GM21825 (cell line): ENCODE data around the gene IFNG.
A peak's percentile ranks its signal among the peaks of the same experiment; 100 is the strongest.
"Not testable (repeated sequence)": the region's sequence is repeated elsewhere in the genome, so short reads cannot be mapped to it uniquely, and the experiment has no call there.

ENCODE experiments used
- ATAC-seq: cut with Tn5 transposase; IDR thresholded peaks from one replicate; pipeline ENCODE4 v1.9.1; 2021; ENCODE audit warnings: mild to moderate bottlenecking, moderate library complexity; ENCODE audit not compliant: unreplicated experiment

Gene IFNG

DNA sequence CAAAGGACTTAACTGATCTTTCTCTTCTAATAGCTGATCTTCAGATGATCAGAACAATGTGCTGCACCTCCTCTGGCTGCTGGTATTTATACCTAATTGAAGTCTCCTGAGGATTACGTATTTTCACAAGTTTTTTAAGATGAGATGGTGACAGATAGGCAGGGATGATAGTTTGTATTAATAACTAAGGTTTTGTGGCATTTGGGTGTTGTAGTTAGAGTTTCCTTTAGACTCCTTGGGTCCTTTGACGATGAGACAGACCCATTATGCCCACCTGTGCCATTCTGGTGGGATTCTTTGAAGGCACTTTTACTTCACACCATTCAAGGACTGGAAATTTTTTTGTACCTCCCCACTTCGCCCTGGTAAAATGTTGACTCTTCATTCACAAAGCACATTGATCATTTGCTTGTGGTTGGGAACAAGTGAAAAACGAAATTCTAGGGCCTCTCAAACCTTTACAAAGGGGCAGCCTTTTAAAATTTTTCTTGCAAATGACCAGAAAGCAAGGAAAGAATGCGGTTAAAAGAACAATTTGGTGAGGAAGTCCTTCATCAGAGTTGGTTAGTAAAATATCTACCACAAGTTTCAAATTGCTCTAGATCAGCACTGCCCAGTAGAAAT lies at the start of gene IFNG:
Gene IFNG, minus strand, starts transcription at position 60 of the 624 bp plus-strand sequence. CDS start 125 bp downstream, outside the sequence.
- ATAC-seq, result peak; percentile 39

DNA sequence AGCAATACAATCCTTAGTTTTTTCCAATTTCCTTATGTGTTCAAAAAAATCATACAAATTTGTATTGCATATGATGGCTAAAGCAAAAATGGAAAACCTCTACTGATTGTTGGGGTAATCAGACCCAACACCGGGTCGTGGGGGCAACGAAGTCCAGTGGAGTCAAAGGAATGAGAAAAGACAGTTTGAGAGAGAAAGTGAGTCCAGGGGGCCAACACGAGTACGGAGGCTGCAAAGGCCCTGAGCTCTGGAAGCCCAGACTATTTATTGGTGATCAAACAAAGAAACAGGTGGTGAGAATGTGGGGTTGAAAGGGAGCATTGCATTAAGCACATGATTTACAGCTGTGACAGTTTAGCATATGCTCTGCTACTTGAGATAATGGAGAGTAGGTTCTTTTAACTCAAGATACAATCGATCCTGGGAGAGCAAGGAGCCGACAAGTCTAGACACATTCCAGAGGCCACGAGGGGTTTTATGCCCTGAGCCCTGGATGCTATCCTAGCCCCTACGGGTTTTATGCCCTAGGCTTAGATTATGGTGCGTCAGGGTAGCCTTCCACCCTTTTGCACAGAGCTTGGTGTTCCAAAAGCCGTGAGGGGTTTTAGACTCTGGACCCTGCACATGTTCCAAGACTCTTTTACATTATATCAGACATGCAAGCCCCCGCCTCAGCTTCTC lies 49.6 kb upstream of the IFNG start:
- ATAC-seq, result not testable (repeated sequence)

DNA sequence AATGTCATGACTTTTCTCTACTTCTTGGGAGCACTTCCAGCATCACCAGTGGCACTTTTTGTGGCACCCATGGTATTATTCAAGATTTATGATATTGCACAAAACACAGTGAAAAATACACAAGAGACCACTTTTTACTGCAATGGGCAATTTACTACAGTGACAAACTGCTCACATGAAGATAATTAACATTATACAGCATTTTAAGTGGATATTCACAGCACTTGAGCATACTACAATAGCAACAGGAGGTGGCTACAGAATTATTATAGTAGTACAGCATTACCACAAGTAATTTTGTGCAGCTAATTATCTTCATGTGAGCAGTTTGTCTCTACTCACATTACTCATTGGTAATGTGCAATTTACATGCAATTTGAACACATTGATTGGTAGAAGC lies 47.7 kb upstream of the IFNG start:
- no peak for ATAC-seq

DNA sequence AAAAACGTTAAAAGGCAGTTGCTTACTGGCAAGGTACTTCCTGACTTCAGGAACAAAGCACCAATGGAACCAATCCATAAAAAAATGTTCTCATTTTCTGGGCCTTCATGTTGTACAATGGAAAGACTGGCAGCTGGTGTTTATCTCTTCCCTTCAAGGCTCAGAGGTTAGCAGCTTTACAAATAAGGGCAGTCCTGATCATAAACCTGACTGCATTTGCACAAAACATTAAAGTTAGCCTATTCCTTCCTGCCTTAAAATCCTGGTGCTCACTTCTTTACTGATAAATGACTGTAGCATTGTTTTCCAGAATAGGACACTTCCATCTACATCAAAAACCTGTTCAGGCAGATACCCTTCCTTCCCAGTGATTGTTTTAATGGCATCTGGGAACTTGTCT lies 46.9 kb upstream of the IFNG start:
- ATAC-seq, result no peak

DNA sequence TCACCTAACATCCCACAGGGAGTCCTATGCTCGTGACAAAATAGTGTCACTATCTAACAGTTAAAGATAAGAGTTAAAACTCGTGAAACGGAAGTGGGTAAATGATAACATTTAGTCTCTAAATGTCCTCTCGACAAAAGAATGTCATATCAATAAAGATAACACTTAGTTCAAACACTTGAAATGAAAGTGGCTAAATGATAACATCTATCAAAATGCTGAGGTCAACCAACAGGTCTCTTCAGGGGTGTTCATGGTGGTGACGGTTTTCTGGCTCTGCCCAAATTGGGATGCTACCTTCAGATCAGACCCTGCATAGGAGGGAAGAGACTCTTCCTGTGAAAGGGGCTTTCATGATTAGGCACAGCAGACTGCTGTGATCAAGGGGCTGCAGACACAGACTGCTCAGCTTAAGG lies 43.9 kb upstream of the IFNG start:
- no peak for ATAC-seq

DNA sequence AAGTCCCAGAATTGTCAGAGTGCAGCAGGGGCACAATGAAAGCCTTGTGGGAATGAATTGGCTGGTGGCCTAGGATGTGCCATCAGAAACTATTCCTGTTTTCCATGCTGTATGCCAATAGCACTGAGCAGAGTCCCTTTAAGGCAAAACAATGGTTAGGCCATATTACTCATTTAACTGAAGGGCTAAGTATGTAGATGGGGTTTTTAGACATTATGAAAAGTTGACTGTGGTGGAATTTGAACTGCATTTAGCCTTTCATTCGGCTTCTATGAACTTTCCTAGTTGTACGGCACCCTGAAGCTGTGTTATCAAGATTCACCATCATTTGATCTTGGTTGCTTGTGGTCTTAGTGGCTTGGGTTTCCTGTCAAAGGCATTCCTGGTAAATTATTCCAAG lies 41.3 kb upstream of the IFNG start:
- no peak for ATAC-seq

DNA sequence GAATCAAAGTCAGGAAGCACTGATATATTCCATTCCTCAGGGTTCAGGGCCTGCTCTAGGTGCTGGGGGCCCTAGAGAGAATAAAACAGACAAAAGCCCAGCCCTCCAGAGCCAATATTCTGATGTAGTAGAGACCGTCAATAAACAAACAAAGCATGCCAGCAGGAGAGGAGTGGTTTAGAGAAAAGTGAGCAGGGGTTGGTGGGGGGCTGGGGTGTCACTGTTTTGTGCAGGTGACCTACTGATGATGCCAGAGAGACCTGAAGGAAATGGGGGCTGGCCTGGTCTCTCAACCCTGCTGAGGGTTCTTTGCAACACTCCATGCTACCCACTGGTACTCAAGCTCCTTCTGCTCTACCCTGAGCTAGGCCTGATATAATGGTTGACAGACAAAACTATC lies 39.6 kb upstream of the IFNG start:
- no peak for ATAC-seq

DNA sequence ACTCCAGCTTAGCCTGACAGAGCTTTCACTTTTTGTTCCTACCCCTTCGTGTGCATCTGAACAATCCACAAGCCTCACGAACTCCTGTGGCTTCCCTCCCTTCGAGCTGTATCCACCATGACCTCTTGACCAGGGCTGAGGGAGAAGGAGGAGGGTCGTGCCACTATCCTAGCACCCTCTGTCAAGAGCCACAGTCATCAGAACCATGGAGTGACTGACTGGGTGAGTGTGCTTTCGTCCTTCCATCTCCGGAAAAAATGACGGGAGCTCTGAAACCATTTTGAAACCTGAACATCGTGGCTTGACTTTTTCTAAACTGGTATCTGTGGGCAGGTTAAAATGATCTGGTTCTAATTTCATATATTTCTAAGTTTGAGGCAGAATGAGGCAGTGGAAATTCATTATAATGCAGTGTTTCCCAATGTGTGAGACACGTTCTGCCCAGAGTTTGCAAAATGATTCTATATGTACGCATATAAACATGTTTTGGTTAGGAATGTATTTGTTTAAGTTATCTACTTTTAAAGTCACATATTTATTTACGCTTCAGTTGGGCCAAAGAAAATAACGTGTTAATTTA lies 39.1 kb upstream of the IFNG start:
- ATAC-seq, result no peak

DNA sequence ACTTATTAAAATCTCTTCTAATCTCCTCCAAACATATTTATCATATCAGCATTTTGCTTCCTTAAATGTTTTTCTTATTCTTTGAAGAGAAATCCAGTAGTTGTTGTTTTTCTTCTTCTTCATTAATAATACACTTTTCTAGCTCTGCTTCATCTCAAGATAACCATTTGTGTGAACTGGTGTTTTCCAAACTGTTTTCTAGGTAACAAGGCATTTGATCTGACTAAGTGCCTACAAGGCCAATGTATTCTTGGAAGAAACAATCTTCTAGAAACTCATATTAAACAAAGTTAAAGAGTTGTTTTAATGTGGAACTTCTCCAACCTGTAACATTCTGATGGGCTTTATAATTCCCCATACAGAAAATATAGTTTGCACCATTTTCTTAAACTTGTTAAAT lies 30.8 kb upstream of the IFNG start:
- ATAC-seq, result no peak

DNA sequence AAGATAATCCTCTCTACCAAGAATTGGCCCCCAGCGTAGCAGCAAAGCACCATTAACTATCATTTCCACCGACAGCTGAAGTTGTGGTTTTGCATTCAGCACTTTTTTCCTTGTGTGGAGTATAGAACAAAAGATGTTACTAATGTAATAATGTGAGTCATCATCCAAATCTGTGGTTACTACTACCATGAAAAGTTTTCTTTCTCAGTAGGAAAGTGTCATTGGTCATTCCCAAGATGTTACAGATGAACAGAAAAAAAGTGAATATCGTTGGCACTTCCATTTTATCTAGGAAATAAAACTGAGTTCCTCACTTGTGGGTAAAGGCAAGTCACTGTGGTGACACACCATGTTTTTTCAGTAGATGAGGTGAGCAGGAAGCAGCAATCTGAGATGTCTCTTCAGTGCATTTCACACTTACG lies 30.3 kb upstream of the IFNG start:
- no peak for ATAC-seq

DNA sequence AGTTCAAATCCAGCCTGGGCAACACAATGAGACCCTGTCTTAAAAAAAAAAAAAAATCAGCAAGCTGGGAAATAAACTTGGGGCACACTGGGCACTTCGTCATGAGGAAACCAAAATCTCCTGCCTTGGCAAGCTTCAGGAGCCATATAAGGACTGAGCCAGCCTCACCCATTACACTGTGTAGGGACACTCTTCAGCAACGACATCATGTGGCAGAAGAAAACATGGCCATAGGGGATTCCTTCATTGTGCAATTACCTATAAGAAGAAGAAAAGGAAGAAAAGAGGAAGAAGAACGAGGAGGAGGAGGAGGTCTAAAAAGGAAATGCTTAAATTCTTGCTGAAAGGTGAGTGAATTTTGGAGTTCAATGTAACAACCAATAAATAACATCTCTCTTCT lies 26.1 kb upstream of the IFNG start:
- no peak for ATAC-seq

DNA sequence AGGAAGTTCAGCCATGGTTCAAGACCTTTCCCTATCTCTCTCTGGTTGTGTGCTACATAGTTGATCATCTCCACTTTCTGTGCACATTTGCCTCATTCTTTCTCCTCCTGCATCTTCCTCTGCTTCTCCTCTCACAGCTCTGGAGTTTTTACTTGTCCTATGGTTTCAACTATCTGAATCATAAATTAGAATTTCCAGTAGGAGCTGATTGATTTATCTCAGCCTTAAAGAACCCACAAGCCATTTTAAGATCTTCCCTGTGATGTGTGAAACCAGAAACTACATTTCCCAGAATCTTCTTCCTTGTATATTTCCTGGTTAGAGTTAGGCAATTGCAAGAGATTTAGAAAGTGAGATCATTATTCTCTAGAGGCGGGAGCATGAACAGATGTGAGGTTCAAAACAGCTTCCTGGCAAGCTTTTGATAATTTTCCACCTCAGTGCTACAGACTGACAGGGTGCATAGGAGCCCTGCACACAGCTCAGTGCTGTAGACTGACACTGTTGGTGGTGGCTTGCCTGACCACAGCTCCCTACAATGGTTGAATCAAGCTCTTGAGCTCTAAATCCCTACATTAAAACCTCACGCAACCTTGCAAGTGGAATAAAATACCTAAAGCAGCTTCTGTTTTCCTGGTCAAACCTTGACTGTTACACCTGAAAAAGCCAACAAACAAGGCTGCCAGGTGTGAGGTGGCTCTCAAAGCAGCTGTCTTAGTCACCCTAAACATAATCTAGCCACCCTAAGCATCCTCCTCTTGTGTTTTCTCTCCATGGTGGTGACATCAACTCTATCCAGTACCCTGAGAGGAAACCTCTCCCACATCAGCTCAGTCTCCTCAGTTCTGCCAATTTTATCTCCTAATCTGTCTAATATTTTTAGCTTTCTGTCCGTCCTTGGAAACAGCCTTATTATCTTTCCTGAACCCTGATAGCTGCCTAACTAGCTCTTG lies 21.5 kb upstream of the IFNG start:
- peak; percentile 77 for ATAC-seq

DNA sequence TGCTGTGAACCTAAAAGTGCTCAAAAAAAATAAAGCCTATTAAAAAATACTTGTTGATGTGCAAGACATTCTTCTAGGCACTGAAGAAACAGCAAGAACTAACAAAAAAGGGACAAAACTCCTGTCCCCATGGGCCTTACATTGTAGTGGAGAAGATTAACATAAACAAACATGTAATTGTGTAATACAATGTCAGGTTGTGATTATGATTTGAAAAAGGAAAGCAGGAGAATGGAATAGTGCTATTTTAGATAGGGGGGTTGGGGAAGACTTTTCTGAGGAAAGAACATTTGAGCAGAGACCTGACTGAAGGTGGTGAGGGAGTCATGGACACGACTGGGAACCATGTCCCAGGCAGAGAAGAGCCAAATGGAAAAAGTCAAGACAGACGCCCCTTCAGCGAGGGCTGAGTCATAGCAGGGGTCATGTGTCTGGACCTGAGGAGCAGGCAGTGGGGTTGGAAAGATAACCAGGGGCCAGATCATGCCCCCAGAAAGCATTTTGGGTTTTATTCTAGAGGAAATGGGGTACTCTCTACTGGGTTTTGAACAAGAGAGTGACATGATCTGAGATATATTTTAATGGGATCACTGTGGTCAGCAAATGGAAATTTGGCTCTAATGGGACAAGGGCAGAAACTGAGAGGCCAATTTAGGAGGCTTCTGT lies 19.4 kb upstream of the IFNG start:
- ATAC-seq, result no peak

DNA sequence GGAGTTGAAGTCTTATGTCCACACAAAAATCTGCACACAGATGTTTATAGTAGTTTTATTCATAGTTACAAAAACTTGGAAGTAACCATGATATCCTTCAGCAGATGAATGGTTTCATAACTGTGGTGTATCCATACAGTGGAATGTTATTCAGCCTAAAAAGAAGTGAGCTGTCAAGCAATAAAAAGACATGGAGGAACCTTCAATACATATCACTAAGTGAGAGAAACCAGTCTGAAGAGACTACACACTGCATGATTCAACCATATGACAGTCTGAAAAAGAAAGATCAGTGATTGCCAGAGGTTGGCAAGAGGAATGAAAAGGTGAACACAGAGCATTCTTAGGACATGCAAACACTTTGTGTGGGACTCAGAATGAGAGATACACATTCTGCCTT lies 18.6 kb upstream of the IFNG start:
- no peak for ATAC-seq

DNA sequence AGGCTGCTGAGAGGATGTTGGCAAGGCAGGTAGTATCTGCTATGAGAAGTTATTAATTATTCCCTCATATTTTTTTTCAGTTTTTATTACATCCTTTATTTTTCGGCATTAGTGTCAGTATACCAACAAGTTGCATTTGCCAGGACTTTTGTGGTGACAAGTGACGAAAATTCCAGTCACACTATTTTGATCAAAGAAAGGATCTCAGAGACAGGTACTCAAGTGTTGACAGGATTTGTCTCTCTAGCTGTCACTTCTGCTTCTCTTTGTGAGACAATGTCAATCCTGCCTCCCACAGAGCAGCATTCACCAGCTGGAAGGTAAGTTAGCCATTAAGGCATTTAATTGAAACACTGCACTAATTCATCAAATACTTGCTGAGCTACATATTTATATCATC lies 18.0 kb upstream of the IFNG start:
- no peak for ATAC-seq

DNA sequence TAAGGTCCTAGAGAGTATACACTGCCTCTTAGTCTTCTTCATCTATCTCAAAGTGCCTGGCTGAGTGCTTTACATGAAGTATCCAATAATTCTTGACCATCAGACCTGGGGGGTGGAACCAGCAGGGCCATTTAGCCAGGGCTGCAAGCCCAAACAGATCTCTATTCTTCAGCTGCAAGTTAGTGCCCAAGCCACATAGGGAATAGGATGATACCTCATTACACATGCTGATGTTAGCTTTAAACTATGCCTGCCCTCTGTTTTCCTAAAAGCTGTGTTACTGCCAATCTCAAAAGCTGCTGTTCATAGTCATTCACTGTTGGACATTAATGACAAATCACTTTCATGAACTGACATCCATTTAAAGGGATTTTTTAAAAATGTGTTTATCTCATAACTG lies 16.7 kb upstream of the IFNG start:
- ATAC-seq, result no peak

DNA sequence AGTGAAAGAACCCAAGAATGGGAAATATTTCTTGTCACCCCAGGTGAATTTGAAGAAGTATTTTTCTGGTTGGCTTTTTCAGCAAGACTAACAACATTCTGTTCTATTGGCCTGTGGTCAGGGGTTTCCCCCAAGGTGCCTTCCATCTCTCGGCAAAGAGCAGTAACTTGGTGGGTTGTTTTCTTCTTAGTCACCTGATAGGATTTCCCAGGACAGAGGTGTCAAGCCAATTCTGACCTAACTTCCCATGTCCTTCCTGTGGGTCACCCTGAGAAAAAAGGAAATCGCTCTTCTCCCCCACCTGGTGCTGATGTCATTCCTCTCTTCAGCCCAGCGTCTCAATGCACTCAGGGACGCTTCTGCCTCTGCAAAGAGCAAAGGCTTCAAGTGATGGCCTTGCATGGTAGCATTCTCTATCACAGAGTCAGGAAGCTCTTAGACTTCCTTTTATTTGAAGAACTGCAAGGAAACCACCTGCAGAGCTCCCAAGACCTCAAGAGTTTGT lies 16.1 kb upstream of the IFNG start:
- peak; percentile 91 for ATAC-seq

DNA sequence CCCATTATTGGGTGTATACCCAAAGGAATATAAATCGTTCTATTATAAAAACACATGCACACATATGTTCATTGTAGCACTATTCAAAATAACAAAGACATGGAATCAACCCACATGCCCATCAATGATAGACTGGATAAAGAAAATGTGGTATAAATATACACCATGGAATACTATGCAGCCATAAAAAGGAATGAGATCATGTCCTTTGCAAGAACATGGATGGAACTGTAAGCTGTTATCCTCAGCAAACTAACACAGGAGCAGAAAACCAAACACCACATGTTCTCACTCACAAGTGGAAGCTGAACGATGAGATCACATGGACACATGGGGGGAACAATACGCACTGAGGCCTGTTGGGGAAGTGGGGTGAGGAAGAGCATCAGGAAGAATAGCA lies 15.2 kb upstream of the IFNG start:
- not testable (repeated sequence) for ATAC-seq

DNA sequence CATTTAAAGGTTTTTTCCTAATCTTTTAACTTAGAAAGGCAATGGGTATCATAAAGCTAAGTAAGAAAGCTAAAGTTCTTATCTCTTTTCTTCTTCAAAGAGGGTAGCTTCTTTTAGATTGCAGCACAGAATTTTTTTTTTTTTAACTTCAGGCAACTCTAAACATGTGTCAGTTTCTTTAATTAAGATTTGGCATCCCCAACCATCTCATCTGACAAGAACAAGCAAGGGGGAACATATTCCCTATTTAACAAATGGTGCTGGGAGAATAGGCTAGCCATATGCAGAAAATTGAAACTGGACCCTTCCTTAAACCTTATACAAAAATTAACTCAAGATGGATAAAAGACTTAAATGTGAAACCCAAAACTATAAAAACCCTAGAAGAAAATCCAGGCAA lies 14.3 kb upstream of the IFNG start:
- no peak for ATAC-seq

DNA sequence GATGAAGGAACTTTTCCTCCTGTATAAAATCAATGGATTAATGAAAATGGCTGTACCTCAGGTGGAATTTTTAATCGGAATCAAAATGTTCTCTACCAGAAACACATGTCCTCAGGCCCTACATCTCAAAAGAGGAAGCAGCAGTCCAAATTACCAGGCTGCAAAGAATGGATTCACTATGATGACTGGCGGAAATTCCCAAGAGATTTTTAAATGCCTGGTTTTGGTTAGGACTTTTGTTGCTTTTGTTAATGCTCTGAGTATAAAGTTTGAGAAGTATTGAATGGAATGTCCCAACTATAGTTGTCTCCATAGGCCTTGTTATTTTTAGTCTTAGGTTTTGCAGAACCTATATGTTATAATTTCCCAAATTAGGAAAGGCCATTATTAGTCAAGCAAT lies 11.2 kb upstream of the IFNG start:
- ATAC-seq, result no peak
